Measurements from ENCODE around the gene CDO1.

DNA sequence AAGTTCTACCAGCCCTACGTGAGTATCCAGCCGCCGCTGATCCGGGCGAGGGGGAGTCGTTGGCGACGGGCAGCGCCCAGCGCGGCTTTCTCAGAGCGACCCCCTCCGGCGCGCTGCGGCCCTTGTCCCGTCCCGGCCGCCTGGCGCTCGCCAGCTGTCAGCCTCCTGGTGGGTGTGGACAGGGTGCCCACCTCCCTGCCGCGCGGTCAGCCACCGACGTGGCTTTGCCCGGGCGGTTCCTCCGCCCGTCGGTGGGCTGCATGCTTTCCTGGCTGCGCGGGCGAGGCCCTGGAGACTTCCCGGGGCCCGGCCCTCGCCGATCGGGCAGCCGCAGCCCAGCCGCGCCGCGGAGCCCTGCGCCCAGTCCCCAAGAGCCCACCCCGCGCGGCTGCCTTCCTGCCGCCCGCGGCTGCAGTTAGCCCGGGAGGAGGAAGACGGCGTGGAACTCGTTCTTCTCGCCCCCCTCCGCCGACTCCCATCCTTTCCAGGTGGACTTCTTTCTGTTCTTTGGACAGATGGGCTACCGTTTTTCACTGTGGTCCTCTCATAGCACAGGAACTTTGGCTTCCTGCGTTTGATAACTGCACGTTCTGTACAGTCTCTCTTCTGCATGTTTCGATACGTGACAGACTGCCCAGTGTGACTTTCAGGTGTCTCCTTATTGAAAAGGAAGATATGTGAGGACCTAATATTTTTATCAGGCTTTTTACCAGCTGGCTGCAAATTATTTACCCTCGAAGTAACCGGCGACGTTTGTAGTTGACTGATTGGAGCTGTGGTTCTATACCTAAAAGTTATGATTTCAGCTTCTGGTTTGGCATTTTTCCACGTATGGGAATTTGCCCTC is 25.9 kb upstream of the CDO1 start:
- no peak for TF ChIP-seq EP300 (IDR thresholded peaks at IDR 0.05)
- TF ChIP-seq, protein P1, sequence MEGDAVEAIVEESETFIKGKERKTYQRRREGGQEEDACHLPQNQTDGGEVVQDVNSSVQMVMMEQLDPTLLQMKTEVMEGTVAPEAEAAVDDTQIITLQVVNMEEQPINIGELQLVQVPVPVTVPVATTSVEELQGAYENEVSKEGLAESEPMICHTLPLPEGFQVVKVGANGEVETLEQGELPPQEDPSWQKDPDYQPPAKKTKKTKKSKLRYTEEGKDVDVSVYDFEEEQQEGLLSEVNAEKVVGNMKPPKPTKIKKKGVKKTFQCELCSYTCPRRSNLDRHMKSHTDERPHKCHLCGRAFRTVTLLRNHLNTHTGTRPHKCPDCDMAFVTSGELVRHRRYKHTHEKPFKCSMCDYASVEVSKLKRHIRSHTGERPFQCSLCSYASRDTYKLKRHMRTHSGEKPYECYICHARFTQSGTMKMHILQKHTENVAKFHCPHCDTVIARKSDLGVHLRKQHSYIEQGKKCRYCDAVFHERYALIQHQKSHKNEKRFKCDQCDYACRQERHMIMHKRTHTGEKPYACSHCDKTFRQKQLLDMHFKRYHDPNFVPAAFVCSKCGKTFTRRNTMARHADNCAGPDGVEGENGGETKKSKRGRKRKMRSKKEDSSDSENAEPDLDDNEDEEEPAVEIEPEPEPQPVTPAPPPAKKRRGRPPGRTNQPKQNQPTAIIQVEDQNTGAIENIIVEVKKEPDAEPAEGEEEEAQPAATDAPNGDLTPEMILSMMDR (IDR thresholded peaks at IDR 0.05), result no peak

Data from stomach (tissue), 4 donors.